ENCODE data around the gene GPR157.

GRCh38 chr1:9167638-9168037 lies 38.7 kb upstream of the GPR157 start:
- TF ChIP-seq CTCF (IDR thresholded peaks at IDR 0.05) (no peak), POLR2A (IDR thresholded peaks at IDR 0.05) (no peak), EP300 (IDR thresholded peaks at IDR 0.05) (no peak), POLR2AphosphoS5 (IDR thresholded peaks at IDR 0.05) (no peak)

Data from upper lobe of left lung (tissue), 4 donors.